Erythroblast (primary cell): ENCODE measurements around the gene EDIL3.

Experiments
- GATA1 ChIP-seq: IDR thresholded peaks from 2 replicates; pipeline ENCODE4 v1.6.1; 2011; ENCODE audit warnings: low read depth, mild to moderate bottlenecking, control low read depth, low read length, moderate library complexity
- POLR2A ChIP-seq: IDR thresholded peaks from 2 replicates; pipeline ENCODE4 v1.6.1; 2011; ENCODE audit warnings: mild to moderate bottlenecking, low read length

GRCh38 chr5:84249918-84250630, 134.6 kb downstream of the EDIL3 start:
- TF ChIP-seq POLR2A (no peak), GATA1 (no peak)
